NCI-H1930 (cell line): Measurements from ENCODE around the gene CACNA2D2.
A peak's percentile ranks its signal among the peaks of the same experiment; 100 is the strongest.

Experiments used
- DNase-seq, 2 experiments: peaks; one replicate each; lab custom pipeline; 2025; lab: John Stamatoyannopoulos, UW

The CACNA2D2 gene

GRCh38 chr3:50327129-50327528, 176.3 kb downstream of the CACNA2D2 start:
- DNase-seq = no peak

- DNase-seq = no peak
Measured at GRCh38 chr3:50326182-50326541, 177.3 kb downstream of the CACNA2D2 start.

GRCh38 chr3:50325497-50326181, 177.8 kb downstream of the CACNA2D2 start:
- DNase-seq = no peak

- DNase-seq = no peak
Measured at GRCh38 chr3:50325113-50325480, 178.3 kb downstream of the CACNA2D2 start.

- peak; percentile 24 to 59 for DNase-seq
Measured at GRCh38 chr3:50324351-50325112, 178.9 kb downstream of the CACNA2D2 start.

GRCh38 chr3:50323614-50324199, 179.7 kb downstream of the CACNA2D2 start:
- no peak for DNase-seq

- no peak for DNase-seq
Measured at GRCh38 chr3:50323092-50323600, 180.3 kb downstream of the CACNA2D2 start.

GRCh38 chr3:50322386-50323091, 180.9 kb downstream of the CACNA2D2 start, which contains the start of gene HYAL2:
Gene HYAL2, minus strand, starts transcription at chr3:50322745. Its CDS starts 2,256 bp downstream, at chr3:50320489.
- no peak for DNase-seq

GRCh38 chr3:50322115-50322385, 181.4 kb downstream of the CACNA2D2 start:
- DNase-seq = no peak

GRCh38 chr3:50321336-50322114, 181.9 kb downstream of the CACNA2D2 start:
- peak; percentile 64 to 77 for DNase-seq

GRCh38 chr3:50320853-50321335, 182.5 kb downstream of the CACNA2D2 start:
- DNase-seq = peak; percentile 42 to 72

- no peak for DNase-seq
Measured at GRCh38 chr3:50319894-50320625, 183.4 kb downstream of the CACNA2D2 start.

- no peak for DNase-seq
Measured at GRCh38 chr3:50319181-50319893, 184.1 kb downstream of the CACNA2D2 start.

- DNase-seq = no peak
Measured at GRCh38 chr3:50318615-50319014, 184.8 kb downstream of the CACNA2D2 start.

GRCh38 chr3:50318163-50318562, 185.3 kb downstream of the CACNA2D2 start:
- DNase-seq = no peak

GRCh38 chr3:50317300-50317699, 186.1 kb downstream of the CACNA2D2 start:
- no peak for DNase-seq

- no peak for DNase-seq
Measured at GRCh38 chr3:50316657-50317242, 186.7 kb downstream of the CACNA2D2 start.

GRCh38 chr3:50314816-50315215, 188.6 kb downstream of the CACNA2D2 start:
- DNase-seq = no peak

- no peak for DNase-seq
Measured at GRCh38 chr3:50314342-50314741, 189.1 kb downstream of the CACNA2D2 start.
